ENCODE results near the gene ARHGEF4.

DNA sequence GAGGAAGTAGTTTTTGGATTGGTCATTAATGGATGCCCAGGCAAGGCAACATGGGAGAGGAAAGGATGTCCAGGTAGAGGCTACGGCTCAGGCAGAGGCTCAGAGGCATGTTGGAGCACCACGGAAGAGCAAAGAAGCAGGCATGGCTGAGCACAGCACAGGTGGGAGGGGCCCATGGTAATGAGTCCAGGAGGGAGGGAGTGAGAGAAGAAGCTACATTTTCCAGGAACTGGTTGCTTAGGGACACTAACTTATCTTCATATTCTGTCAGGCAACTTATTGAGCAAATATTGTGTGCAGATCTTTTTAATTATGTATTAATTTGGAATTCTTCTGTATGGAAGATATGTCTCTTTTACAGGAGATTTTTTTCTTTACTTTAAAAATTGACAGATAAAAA, 42.2 kb downstream of the ARHGEF4 start:
- TF ChIP-seq, protein P1, sequence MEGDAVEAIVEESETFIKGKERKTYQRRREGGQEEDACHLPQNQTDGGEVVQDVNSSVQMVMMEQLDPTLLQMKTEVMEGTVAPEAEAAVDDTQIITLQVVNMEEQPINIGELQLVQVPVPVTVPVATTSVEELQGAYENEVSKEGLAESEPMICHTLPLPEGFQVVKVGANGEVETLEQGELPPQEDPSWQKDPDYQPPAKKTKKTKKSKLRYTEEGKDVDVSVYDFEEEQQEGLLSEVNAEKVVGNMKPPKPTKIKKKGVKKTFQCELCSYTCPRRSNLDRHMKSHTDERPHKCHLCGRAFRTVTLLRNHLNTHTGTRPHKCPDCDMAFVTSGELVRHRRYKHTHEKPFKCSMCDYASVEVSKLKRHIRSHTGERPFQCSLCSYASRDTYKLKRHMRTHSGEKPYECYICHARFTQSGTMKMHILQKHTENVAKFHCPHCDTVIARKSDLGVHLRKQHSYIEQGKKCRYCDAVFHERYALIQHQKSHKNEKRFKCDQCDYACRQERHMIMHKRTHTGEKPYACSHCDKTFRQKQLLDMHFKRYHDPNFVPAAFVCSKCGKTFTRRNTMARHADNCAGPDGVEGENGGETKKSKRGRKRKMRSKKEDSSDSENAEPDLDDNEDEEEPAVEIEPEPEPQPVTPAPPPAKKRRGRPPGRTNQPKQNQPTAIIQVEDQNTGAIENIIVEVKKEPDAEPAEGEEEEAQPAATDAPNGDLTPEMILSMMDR (IDR thresholded peaks at IDR 0.05), result no peak
- TF ChIP-seq POLR2A (IDR thresholded peaks at IDR 0.05), result no peak

All from heart left ventricle (tissue), 13 donors.